NCI-H526 (cell line): Measurements from ENCODE around the gene NF2.
A peak's percentile ranks its signal among the peaks of the same experiment; 100 is the strongest.

Experiments used
- DNase-seq, 2 experiments: peaks; one replicate each; lab custom pipeline; 2025; lab: John Stamatoyannopoulos, UW

NF2 gene

GRCh38 chr22:29631725-29632124, 28.3 kb downstream of the NF2 start:
- no peak for DNase-seq

GRCh38 chr22:29632672-29633071, 29.2 kb downstream of the NF2 start:
- DNase-seq: no peak

- DNase-seq: no peak
Measured at GRCh38 chr22:29633514-29634312, 30.3 kb downstream of the NF2 start.

- DNase-seq: no peak
Measured at GRCh38 chr22:29634847-29635246, 31.4 kb downstream of the NF2 start.

GRCh38 chr22:29635734-29636357, 32.4 kb downstream of the NF2 start:
- DNase-seq: peak in 1 of 2 experiments; percentile 41

GRCh38 chr22:29636751-29637150, 33.3 kb downstream of the NF2 start:
- DNase-seq: no peak

- DNase-seq: no peak
Measured at GRCh38 chr22:29637181-29637580, 33.7 kb downstream of the NF2 start.

GRCh38 chr22:29638678-29639077, 35.2 kb downstream of the NF2 start:
- no peak for DNase-seq

- no peak for DNase-seq
Measured at GRCh38 chr22:29639096-29639495, 35.7 kb downstream of the NF2 start.

GRCh38 chr22:29641042-29641699, 37.7 kb downstream of the NF2 start:
- DNase-seq: no peak

- DNase-seq: no peak
Measured at GRCh38 chr22:29641700-29642330, 38.4 kb downstream of the NF2 start.

- DNase-seq: no peak
Measured at GRCh38 chr22:29642694-29643093, 39.3 kb downstream of the NF2 start.

- no peak for DNase-seq
Measured at GRCh38 chr22:29647954-29648737, 44.7 kb downstream of the NF2 start.

GRCh38 chr22:29650370-29650769, 46.9 kb downstream of the NF2 start:
- no peak for DNase-seq

GRCh38 chr22:29651652-29652051, 48.2 kb downstream of the NF2 start:
- DNase-seq: peak; percentile 67 to 69

GRCh38 chr22:29654420-29654819, 51.0 kb downstream of the NF2 start:
- no peak for DNase-seq

GRCh38 chr22:29654882-29655281, 51.4 kb downstream of the NF2 start:
- DNase-seq: no peak

- no peak for DNase-seq
Measured at GRCh38 chr22:29658176-29658575, 54.7 kb downstream of the NF2 start.

GRCh38 chr22:29660021-29660420, 56.6 kb downstream of the NF2 start:
- no peak for DNase-seq

GRCh38 chr22:29661336-29661735, 57.9 kb downstream of the NF2 start:
- DNase-seq: no peak

- DNase-seq: no peak
Measured at GRCh38 chr22:29663180-29663821, 59.9 kb downstream of the NF2 start.
